Fibroblast of mammary gland (primary cell): Measurements from ENCODE around the gene MAPK12.

Experiments used
- DNase-seq: peaks from one replicate; pipeline ENCODE4 v3.0.0-alpha.2; 2010; ENCODE audit warnings: low read depth
- H3K4me3 ChIP-seq: 2 replicates; pipeline ENCODE4 v1.5.1; 2011; ENCODE audit warnings: low read depth, mild to moderate bottlenecking, low read length, moderate library complexity; ENCODE audit not compliant: control insufficient read depth
- CTCF ChIP-seq: conservative IDR thresholded peaks from 2 replicates; pipeline ENCODE4 v1.5.1; 2011; ENCODE audit warnings: low read depth, low read length, inconsistent platforms; ENCODE audit not compliant: control insufficient read depth, insufficient read depth

MAPK12 gene

GRCh38 chr22:50255607-50256006 is 5.9 kb downstream of the MAPK12 start:
- no peak for DNase-seq
- TF ChIP-seq CTCF = no peak
- H3K4me3 ChIP-seq = no peak overlapping the region

GRCh38 chr22:50255099-50255498 is 6.4 kb downstream of the MAPK12 start:
- DNase-seq = no peak
- TF ChIP-seq CTCF = no peak

GRCh38 chr22:50253941-50254340 is 7.5 kb downstream of the MAPK12 start:
- no peak for TF ChIP-seq CTCF
- no peak for DNase-seq
- no peak overlapping the region for H3K4me3 ChIP-seq

More at GRCh38 chr22:50255099-50255498, 6.4 kb downstream of the MAPK12 start:
- H3K4me3 ChIP-seq = no peak overlapping the region

GRCh38 chr22:50253046-50253915 is 8.2 kb downstream of the MAPK12 start:
- H3K4me3 ChIP-seq = no peak overlapping the region
- DNase-seq = no peak
- no peak for TF ChIP-seq CTCF

GRCh38 chr22:50252082-50253045 is 9.1 kb downstream of the MAPK12 start:
- H3K4me3 ChIP-seq = no peak overlapping the region

More at GRCh38 chr22:50252082-50253045, 9.1 kb downstream of the MAPK12 start:
- peak; percentile 59 for DNase-seq
- peak; percentile 68 for TF ChIP-seq CTCF
